K562 (cell line): ENCODE measurements around the gene PHETA2. TPM values are rescaled to one million over a fixed set of nuclear protein-coding genes. Genes with fewer than 3 reads are reported as not detected.
"Not testable (repeated sequence)": the region's sequence is repeated elsewhere in the genome, so short reads cannot be mapped to it uniquely, and the experiment has no call there.

Experiments used
- ATAC-seq: fragments of 200-7000 bp; cut with Tn5 transposase; 3 replicates; pipeline ENCODE4 v1.9.1; 2020; ENCODE audit warnings: moderate library complexity
- BruUV-seq: library from RNA; stranded (reverse); fragments of 400-500 nt; replicated peaks from 2 replicates; lab custom pipeline; 2021; lab: Mats Ljungman, UMichigan
- CTCF ChIA-PET: fragments of 300-600 bp; formaldehyde crosslinking; extraction: SDS; loops from one replicate; lab custom pipeline; 2021; ENCODE audit warnings: low intra/inter-chr PET ratio; lab: Yijun Ruan, JAX
- POLR2A ChIA-PET: fragments of 300-600, 350-650 bp; sonication (Branson Sonifier 250); formaldehyde crosslinking; extraction: SDS; loops from one replicate; lab custom pipeline; 2021; ENCODE audit warnings: antibody characterized with exemption, inconsistent platforms; lab: Yijun Ruan, JAX
- DNase-seq, 4 experiments: peaks; one replicate each; pipeline versions ENCODE4 v3.0.0 to v3.0.0-alpha.2; 2011 to 2018; ENCODE audit warnings: low spot score in 3 of 4, mixed read lengths in 3 of 4; ENCODE audit errors: extremely low read depth in 1 of 4
- FAIRE-seq: peaks from 2 replicates; lab custom pipeline; 2011; peaks lifted over from hg19 to GRCh38; lab: Jason Lieb, UNC
- H2AFZ ChIP-seq: 2 replicates; pipeline ENCODE4 v1.6.0; 2011; ENCODE audit warnings: low read depth, low read length, control low read depth, inconsistent platforms
- H3K27ac ChIP-seq: fragments of 200-600 bp; 3 replicates; pipeline ENCODE4 v1.8.0; 2011; ENCODE audit warnings: low read depth, mild to moderate bottlenecking, control low read depth, inconsistent platforms, low read length, moderate library complexity, mixed read lengths; ENCODE audit errors: extremely low read depth
- H3K27me3 ChIP-seq, 2 experiments: fragments of 300-600 bp in 1 of 2; 2 replicates in 1 of 2; 3 replicates in 1 of 2; pipeline versions ENCODE4 v1.6.0 to v1.8.0; 2011; ENCODE audit warnings: inconsistent platforms in 2 of 2, low read length in 2 of 2, mild to moderate bottlenecking in 1 of 2, mixed read lengths in 1 of 2, moderate library complexity in 1 of 2; ENCODE audit not compliant: control insufficient read depth in 2 of 2, insufficient read depth in 2 of 2
- H3K36me3 ChIP-seq: fragments of 300-600 bp; 3 replicates; pipeline ENCODE4 v1.8.0; 2011; ENCODE audit warnings: mild to moderate bottlenecking, low read length, inconsistent platforms; ENCODE audit not compliant: control insufficient read depth, insufficient read depth
- H3K4me1 ChIP-seq, 2 experiments: fragments of 200-600 bp in 1 of 2; replicated peaks in 1 of 2; 2 replicates in 1 of 2; 3 replicates in 1 of 2; pipeline versions ENCODE4 v1.5.1 to v1.8.0; 2011; ENCODE audit warnings: inconsistent platforms in 2 of 2, low read length in 2 of 2, mild to moderate bottlenecking in 1 of 2, mixed read lengths in 1 of 2, moderate library complexity in 1 of 2; ENCODE audit not compliant: control insufficient read depth in 2 of 2, insufficient read depth in 2 of 2
- H3K4me2 ChIP-seq: 2 replicates; pipeline ENCODE4 v1.6.1; 2011; ENCODE audit warnings: low read length, control low read depth, inconsistent platforms, mixed read lengths; ENCODE audit not compliant: insufficient read depth
- H3K4me3 ChIP-seq: fragments of 200-600 bp; sonication (generic), shearing (Covaris generic); 2 replicates; pipeline ENCODE4 v1.5.1; 2016; ENCODE audit warnings: control low read depth, inconsistent platforms
- H3K79me2 ChIP-seq: fragments of 200-600 bp; 3 replicates; pipeline ENCODE4 v1.8.0; 2011; ENCODE audit warnings: low read length, inconsistent platforms; ENCODE audit not compliant: control insufficient read depth, insufficient read depth
- H3K9ac ChIP-seq, 2 experiments: 2 replicates each; pipeline versions ENCODE4 v1.6.0 to v1.6.1; 2011; ENCODE audit warnings: low read depth in 2 of 2, low read length in 2 of 2, control low read depth in 1 of 2, inconsistent platforms in 1 of 2, mild to moderate bottlenecking in 1 of 2, mixed read lengths in 1 of 2; ENCODE audit not compliant: insufficient read depth in 1 of 2
- H3K9me1 ChIP-seq: one replicate; pipeline ENCODE4 v1.6.0; 2011; ENCODE audit warnings: inconsistent platforms, mild to moderate bottlenecking, low read length, moderate library complexity; ENCODE audit not compliant: control insufficient read depth, insufficient read depth
- H3K9me3 ChIP-seq: replicated peaks from 2 replicates; pipeline ENCODE4 v1.5.1; 2011; ENCODE audit warnings: low read depth, low read length, inconsistent platforms; ENCODE audit not compliant: control insufficient read depth, insufficient read depth
- H4K20me1 ChIP-seq: replicated peaks from 2 replicates; pipeline ENCODE4 v1.6.1; 2011; ENCODE audit warnings: low read length, inconsistent platforms, mixed read lengths; ENCODE audit not compliant: control insufficient read depth, insufficient read depth
- CBX3 ChIP-seq, 2 experiments: IDR thresholded peaks; 1 replicate in 1 of 2; 2 replicates in 1 of 2; pipeline ENCODE4 v1.6.1; 2012; ENCODE audit warnings: inconsistent platforms in 2 of 2, low read length in 2 of 2, borderline replicate concordance in 1 of 2, control low read depth in 1 of 2
- CBX5 ChIP-seq: IDR thresholded peaks from 2 replicates; pipeline ENCODE4 v1.6.1; 2014; ENCODE audit warnings: low read depth, borderline replicate concordance
- RFX1 ChIP-seq: fragments of 450-650 bp; IDR thresholded peaks from 2 replicates; pipeline ENCODE4 v1.6.1; 2016; ENCODE audit warnings: mild to moderate bottlenecking, moderate library complexity
- TRIM24 ChIP-seq, 2 experiments: fragments of 450-650 bp; IDR thresholded peaks; 2 replicates each; pipeline ENCODE4 v1.6.1; 2016
- TRIM28 ChIP-seq: fragments of 450-650 bp; IDR thresholded peaks from 2 replicates; pipeline ENCODE4 v1.6.1; 2017
- XRCC3 ChIP-seq: fragments of 450-650 bp; IDR thresholded peaks from 2 replicates; pipeline ENCODE4 v1.6.1; 2017; ENCODE audit warnings: mild to moderate bottlenecking, moderate library complexity
- ZNF280A ChIP-seq: fragments of 450-650 bp; IDR thresholded peaks from 2 replicates; pipeline ENCODE4 v1.6.1; 2018; ENCODE audit warnings: mild to moderate bottlenecking, low read depth; ENCODE audit not compliant: partially characterized antibody
- ZNF561 ChIP-seq: fragments of 450-650 bp; formaldehyde crosslinking; conservative IDR thresholded peaks from 2 replicates; pipeline ENCODE4 v1.4.0; 2020; ENCODE audit warnings: mild to moderate bottlenecking, moderate library complexity
- WGBS: fragments of 100-300 bp; shearing (Covaris generic); methylation state at CpG from one replicate; pipeline ENCODE4 v1.1.6; 2016; ENCODE audit warnings: low coverage, mixed read lengths; ENCODE audit not compliant: insufficient coverage; ENCODE audit errors: missing lambda C conversion rate; 5-methylcytosine and 5-hydroxymethylcytosine counted together
- in situ Hi-C: fragments of 300-500 bp; cut with MboI; formaldehyde crosslinking; loops from 4 replicates; pipeline ENCODE4 v1.15.0; 2018; ENCODE audit warnings: inconsistent platforms, mixed read lengths
- intact Hi-C: fragments of 100-400 bp; cut with micrococcal nuclease; formaldehyde crosslinking; loops from 2 replicates; pipeline ENCODE4 v1.14.2; 2022
- polyA plus RNA-seq, 8 experiments: library from polyadenylated mRNA; depleted of rRNA in 4 of 8; stranded (reverse) in 5 of 8; unstranded in 3 of 8; fragments of >200 nt; fragmentation: Nextera tagmentation in 2 of 8; fragmentation: Illumina TruSeq in 1 of 8; extraction: Ambion mirVana in 2 of 8; extraction: Trizol in 1 of 8; gene quantifications; 2 replicates each; pipeline versions ENCODE4 v1.2.1 to v1.2.3, GENCODE V29; 2011 to 2014; ENCODE audit warnings: inconsistent platforms in 1 of 8, missing spikeins in 1 of 8
- total RNA-seq, 7 experiments: library from RNA; depleted of rRNA in 6 of 7; stranded (reverse); fragments of >200 nt in 6 of 7; fragmentation: Illumina TruSeq in 2 of 7; extraction: Trizol in 2 of 7; gene quantifications; 2 replicates each; pipeline versions ENCODE4 v1.2.1 to v1.2.3, GENCODE V29; 2011 to 2021; ENCODE audit warnings: low replicate concordance in 1 of 7

Gene PHETA2
- total and polyA plus RNA-seq, 9 of the 15 experiments (the other 6 are each of a cell fraction or from before 2014, with no cell fraction given), result 0.07 to 0.22 (median 0.08) TPM; not detected in 5

- BruUV-seq, H3K9me3 ChIP-seq, H3K27me3 ChIP-seq, intact Hi-C loops, ATAC-seq, FAIRE-seq, H3K9me1 ChIP-seq, H2AFZ ChIP-seq, H3K79me2 ChIP-seq, H3K36me3 ChIP-seq, CTCF ChIA-PET, POLR2A ChIA-PET, DNase-seq, H3K4me1 ChIP-seq, in situ Hi-C loops, H3K4me2 ChIP-seq, H3K27ac ChIP-seq, H4K20me1 ChIP-seq, H3K9ac ChIP-seq, H3K4me3 ChIP-seq: not testable (repeated sequence)
- TF ChIP-seq XRCC3 (peak; percentile 61; the same call in 1 of the 2 replicates), ZNF280A (peak; percentile 96), RFX1 (peak; percentile 39; the same call in 1 of the 2 replicates), CBX3 (IDR thresholded peaks at IDR 0.05; ENCODE audit: borderline replicate concordance in 1 of 2, low read length in 2 of 2) (peak in 1 of 2 experiments; percentile 82; a peak in 2 of 3 replicates), ZNF561 (peak; percentile 81), TRIM28 (peak; percentile 92), TRIM24 (IDR thresholded peaks at IDR 0.05) (peak in 1 of 2 experiments; percentile 39; a peak in 1 of 4 replicates), CBX5 (peak; percentile 82; the same call in 1 of the 2 replicates)
- WGBS, result 37% methylated on average over 6 of the region's 6 CpGs
Measured at GRCh38 chr22:42104332-42104860, 30.3 kb downstream of the PHETA2 start.
